Uterus (tissue), 4 donors: ENCODE measurements around the gene TAF13. TPM values are rescaled to one million over a fixed set of nuclear protein-coding genes. Genes with fewer than 3 reads are reported as not detected.
"Not testable (repeated sequence)": the region's sequence is repeated elsewhere in the genome, so short reads cannot be mapped to it uniquely, and the experiment has no call there.

Source experiments
- DNase-seq, 2 donors: peaks; one replicate each; pipeline ENCODE4 v3.0.0-alpha.2; 2019 to 2020
- H3K27ac ChIP-seq, 2 donors: fragments of 200-600 bp; sonication (generic); 1 replicate in 1 of 2; 2 replicates in 1 of 2; pipeline ENCODE4 v1.5.1; 2016 to 2018
- H3K27me3 ChIP-seq, 2 donors: fragments of 200-600 bp; sonication (generic); one replicate each; pipeline ENCODE4 v1.5.1; 2018 to 2019; ENCODE audit warnings: control low read depth in 1 of 2
- H3K36me3 ChIP-seq, 2 donors: fragments of 200-600 bp; sonication (generic); one replicate each; pipeline ENCODE4 v1.5.1; 2019; ENCODE audit warnings: control low read depth in 1 of 2
- H3K4me1 ChIP-seq, 2 donors: fragments of 200-600 bp; sonication (generic); one replicate each; pipeline ENCODE4 v1.5.1; 2018 to 2019; ENCODE audit warnings: control low read depth in 1 of 2
- H3K4me3 ChIP-seq, 2 donors: fragments of 200-600 bp; sonication (generic); 1 replicate in 1 of 2; 2 replicates in 1 of 2; pipeline ENCODE4 v1.5.1; 2018 to 2019; ENCODE audit warnings: mild to moderate bottlenecking in 1 of 2
- H3K9me3 ChIP-seq, 2 donors: fragments of 200-600 bp; sonication (generic); one replicate each; pipeline ENCODE4 v1.5.1; 2019; ENCODE audit warnings: control low read depth in 1 of 2
- POLR2A ChIP-seq, 2 donors: fragments of 450-650 bp; IDR thresholded peaks; one replicate each; pipeline ENCODE4 v1.6.1; 2016; ENCODE audit warnings: antibody characterized with exemption in 2 of 2, mild to moderate bottlenecking in 1 of 2, moderate library complexity in 1 of 2
- intact Hi-C: fragments of 100-400 bp; cut with DNase I; formaldehyde crosslinking; loops from one replicate; pipeline ENCODE4 v1.15.1; 2023; ENCODE audit warnings: low total_unique reads
- total RNA-seq, 4 donors: library from RNA; depleted of rRNA in 3 of 4; stranded (reverse); fragments of >200 nt in 3 of 4; gene quantifications; one replicate each; pipeline versions ENCODE4 v1.1.0 to v1.2.4, GENCODE V29; 2014 to 2023
- TF ChIP-seq, protein P1 (sequence below), 4 experiments: fragments of 200-600 bp in 2 of 4; fragments of 450-650 bp in 2 of 4; sonication (generic) in 2 of 4; IDR thresholded peaks; one replicate each; pipeline ENCODE4 v1.5.1; 2016 to 2019; ENCODE audit warnings: antibody characterized with exemption in 4 of 4, mild to moderate bottlenecking in 2 of 4, moderate library complexity in 1 of 4
- donor health status: DM: yes; HTN: yes; CAD: no.

The TAF13 gene
- total RNA-seq, 4 donors from 2014 or later = 2.0 to 56.3 (median 25.7) TPM

DNA sequence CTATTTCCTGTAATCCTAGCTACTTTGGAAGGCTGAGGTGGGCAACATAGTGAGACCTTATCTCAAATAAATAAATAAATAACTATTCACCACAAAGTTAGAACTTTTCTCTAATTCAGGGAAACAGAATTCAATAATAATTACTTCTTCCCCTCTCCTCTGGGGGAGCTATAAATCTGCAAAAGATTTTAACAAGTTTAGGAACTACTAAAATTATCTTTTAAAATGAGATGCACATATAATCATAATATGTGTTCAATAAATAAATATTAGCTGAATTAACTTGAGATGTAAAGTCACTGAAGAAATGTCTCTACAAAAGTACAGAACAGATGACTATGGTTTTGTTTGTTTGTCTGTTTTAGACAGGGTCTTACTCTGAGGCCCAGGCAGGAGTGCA is 48.0 kb downstream of the TAF13 start:
- H3K27me3 ChIP-seq = no peaks in the 10 kb centered on the region
- intact Hi-C loops = no loop called here
- H3K4me3 ChIP-seq = no peak overlapping the region
- no peaks in the 10 kb centered on the region for H3K9me3 ChIP-seq
- no peaks in the 10 kb centered on the region for H3K36me3 ChIP-seq
- no peak for DNase-seq
- H3K27ac ChIP-seq = no peak overlapping the region
- TF ChIP-seq, protein P1, sequence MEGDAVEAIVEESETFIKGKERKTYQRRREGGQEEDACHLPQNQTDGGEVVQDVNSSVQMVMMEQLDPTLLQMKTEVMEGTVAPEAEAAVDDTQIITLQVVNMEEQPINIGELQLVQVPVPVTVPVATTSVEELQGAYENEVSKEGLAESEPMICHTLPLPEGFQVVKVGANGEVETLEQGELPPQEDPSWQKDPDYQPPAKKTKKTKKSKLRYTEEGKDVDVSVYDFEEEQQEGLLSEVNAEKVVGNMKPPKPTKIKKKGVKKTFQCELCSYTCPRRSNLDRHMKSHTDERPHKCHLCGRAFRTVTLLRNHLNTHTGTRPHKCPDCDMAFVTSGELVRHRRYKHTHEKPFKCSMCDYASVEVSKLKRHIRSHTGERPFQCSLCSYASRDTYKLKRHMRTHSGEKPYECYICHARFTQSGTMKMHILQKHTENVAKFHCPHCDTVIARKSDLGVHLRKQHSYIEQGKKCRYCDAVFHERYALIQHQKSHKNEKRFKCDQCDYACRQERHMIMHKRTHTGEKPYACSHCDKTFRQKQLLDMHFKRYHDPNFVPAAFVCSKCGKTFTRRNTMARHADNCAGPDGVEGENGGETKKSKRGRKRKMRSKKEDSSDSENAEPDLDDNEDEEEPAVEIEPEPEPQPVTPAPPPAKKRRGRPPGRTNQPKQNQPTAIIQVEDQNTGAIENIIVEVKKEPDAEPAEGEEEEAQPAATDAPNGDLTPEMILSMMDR (IDR thresholded peaks at IDR 0.05) = no peak
- TF ChIP-seq POLR2A (IDR thresholded peaks at IDR 0.05) = no peak
- H3K4me1 ChIP-seq = no peaks in the 10 kb centered on the region

DNA sequence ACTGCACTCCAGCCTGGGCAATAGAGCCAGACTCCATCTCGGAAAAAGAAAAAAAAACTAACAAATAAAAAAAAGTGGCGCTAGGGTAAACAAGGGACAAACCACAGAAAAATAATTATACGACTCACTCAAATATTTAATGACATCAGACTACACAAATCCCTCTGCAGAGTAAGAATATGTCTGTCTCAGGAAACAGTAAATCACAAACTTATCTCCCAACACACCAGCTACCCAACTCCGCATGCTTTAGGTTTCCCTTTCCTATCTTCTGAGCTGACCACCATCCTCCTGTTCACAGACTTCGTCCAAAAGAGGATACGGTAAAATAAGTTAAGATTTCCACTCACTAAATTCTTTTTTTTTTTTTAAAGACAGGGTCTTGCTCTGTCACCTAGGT is 50.1 kb downstream of the TAF13 start:
- intact Hi-C loops = no loop called here
- no peaks in the 10 kb centered on the region for H3K4me1 ChIP-seq
- H3K27me3 ChIP-seq = no peaks in the 10 kb centered on the region

DNA sequence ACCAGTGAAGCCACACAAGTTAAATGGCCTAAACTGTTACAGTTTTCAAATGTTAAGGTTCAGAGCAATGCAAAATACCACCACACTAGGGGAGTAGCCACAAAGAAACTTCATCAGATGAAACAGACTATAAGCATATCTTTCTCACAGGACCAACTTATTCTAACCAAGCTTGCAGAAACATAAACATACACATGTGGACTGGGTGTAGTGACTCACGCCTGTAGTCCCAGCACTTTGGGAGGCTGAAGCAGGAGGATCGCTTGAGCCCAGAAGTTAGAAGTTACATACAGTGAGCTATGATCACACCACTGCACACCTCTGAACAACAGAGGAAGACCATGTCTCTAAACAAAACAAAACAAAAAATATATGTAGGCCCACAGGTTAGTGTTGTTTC is 51.2 kb downstream of the TAF13 start:
- no peak overlapping the region for H3K4me3 ChIP-seq
- no peaks in the 10 kb centered on the region for H3K36me3 ChIP-seq
- no peak for TF ChIP-seq POLR2A (IDR thresholded peaks at IDR 0.05)
- TF ChIP-seq, protein P1 (IDR thresholded peaks at IDR 0.05) = no peak
- intact Hi-C loops = no loop called here
- no peaks in the 10 kb centered on the region for H3K4me1 ChIP-seq
- H3K27ac ChIP-seq = no peak overlapping the region
- no peak for DNase-seq
- no peaks in the 10 kb centered on the region for H3K27me3 ChIP-seq
- H3K9me3 ChIP-seq = no peaks in the 10 kb centered on the region

More for the DNA sequence above, 50.1 kb downstream of the TAF13 start:
- Histone ChIP-seq H3K4me3 (no peak overlapping the region), H3K36me3 (no peaks in the 10 kb centered on the region), H3K27ac (no peak overlapping the region), H3K9me3 (no peaks in the 10 kb centered on the region)
- no peak for DNase-seq
- TF ChIP-seq, protein P1 (IDR thresholded peaks at IDR 0.05) = no peak
- no peak for TF ChIP-seq POLR2A (IDR thresholded peaks at IDR 0.05)

DNA sequence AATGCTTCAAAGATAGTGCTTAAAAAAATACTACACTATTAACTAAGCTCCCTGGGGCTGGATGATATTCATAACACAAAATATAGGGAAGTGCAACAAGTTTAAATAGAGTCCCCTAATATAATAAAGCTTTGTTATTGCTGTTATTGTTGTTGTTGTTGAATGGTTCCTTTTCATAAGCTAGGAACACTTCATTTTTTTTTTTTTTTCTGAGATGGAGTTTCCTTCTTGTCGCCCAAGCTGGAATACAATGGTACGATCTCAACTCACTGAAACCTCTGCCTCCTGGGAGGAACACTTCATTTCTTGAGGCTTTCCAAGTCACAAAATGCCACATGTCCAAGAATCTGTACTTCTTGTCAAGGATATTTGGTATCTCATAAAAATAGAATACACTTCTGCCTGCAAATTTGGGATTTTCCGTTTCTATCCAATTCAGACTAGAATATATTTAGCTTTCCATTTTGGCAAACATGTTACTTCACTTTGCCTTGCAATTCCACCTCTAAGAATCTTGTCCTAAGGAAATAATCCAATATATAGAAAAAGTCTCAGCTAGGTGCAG is 55.0 kb downstream of the TAF13 start:
- intact Hi-C loops = no loop called here
- no peak for TF ChIP-seq POLR2A (IDR thresholded peaks at IDR 0.05)
- TF ChIP-seq, protein P1 (IDR thresholded peaks at IDR 0.05) = no peak
- Histone ChIP-seq H3K36me3 (no peaks in the 10 kb centered on the region), H3K27me3 (no peaks in the 10 kb centered on the region), H3K4me1 (no peaks in the 10 kb centered on the region), H3K4me3 (no peak overlapping the region), H3K9me3 (peaks cover 0 to 9% of the 10 kb centered on the region in 2 donors), H3K27ac (no peak overlapping the region)
- DNase-seq = no peak

DNA sequence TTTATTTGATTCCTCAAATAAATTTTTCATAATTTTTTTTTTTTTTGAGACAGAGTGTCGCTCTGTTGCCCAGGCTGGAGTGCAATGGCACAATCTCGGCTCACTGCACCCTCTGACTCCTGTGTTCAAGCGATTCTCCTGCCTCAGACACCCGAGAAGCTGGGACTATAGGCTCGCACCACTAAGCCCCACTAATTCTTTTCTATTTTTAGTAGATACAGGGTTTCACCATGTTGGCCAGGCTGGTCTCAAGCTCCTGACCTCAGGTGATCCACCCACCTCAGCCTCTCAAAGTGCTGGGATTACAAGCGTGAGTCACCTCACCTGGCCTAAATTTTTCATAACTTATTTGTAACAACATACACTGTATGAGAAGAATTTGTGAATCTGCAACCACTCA is 58.1 kb downstream of the TAF13 start:
- H3K27ac ChIP-seq, H3K4me3 ChIP-seq, intact Hi-C loops, H3K9me3 ChIP-seq, H3K27me3 ChIP-seq, H3K36me3 ChIP-seq, DNase-seq, H3K4me1 ChIP-seq: not testable (repeated sequence)

DNA sequence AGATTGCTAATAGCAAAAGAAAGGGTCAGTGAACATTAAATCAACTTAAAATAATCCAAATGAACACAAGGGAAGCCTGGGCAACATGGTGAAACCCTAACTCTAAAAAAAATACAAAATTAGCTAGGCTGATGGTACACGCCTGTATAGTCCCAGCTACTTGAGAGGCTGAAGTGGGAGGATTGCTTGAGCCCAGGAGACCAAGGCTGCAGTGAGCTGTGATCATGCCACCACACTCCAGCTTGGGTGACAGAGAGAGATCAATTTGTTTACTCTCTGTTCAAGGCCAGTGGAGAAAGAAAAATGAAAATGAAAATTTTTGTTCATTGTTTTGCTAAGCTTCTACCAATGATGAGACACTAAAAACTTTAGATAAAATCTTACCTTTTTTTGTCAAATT is 58.7 kb downstream of the TAF13 start:
- no peak for TF ChIP-seq POLR2A (IDR thresholded peaks at IDR 0.05)
- TF ChIP-seq, protein P1 (IDR thresholded peaks at IDR 0.05) = no peak
- Histone ChIP-seq H3K36me3 (no peaks in the 10 kb centered on the region), H3K27ac (no peak overlapping the region), H3K4me3 (no peak overlapping the region), H3K4me1 (no peaks in the 10 kb centered on the region), H3K27me3 (no peaks in the 10 kb centered on the region), H3K9me3 (peaks cover 0 to 9% of the 10 kb centered on the region in 2 donors)
- intact Hi-C loops = no loop called here
- DNase-seq = no peak
